CD4-positive, alpha-beta T cell (primary cell): ENCODE data around the gene GRID2. TPM values are rescaled to one million over a fixed set of nuclear protein-coding genes. Genes with fewer than 3 reads are reported as not detected.

Experiments
- ATAC-seq: fragments of 200-7000 bp; cut with Tn5 transposase; one replicate; pipeline ENCODE4 v1.10.0; 2022; ENCODE audit warnings: mild to moderate bottlenecking; ENCODE audit not compliant: poor library complexity
- CTCF ChIA-PET: fragments of 350-600 bp; sonication (Branson Sonifier 250); formaldehyde crosslinking; loops from one replicate; lab custom pipeline; 2021; ENCODE audit warnings: antibody characterized with exemption, inconsistent platforms; lab: Charles Lee
- POLR2A ChIA-PET: fragments of 350-600 bp; sonication (Branson Sonifier 250); formaldehyde crosslinking; loops from one replicate; lab custom pipeline; 2021; ENCODE audit warnings: antibody characterized with exemption, inconsistent platforms; lab: Charles Lee
- DNase-seq, 14 experiments: peaks; one replicate each; pipeline ENCODE4 v3.0.0-alpha.2; 2013 to 2020; ENCODE audit warnings: mixed read lengths in 2 of 14
- H3K27ac ChIP-seq, 2 donors: one replicate each; pipeline versions ENCODE4 v1.5.1 to v1.7.0; 2013; ENCODE audit warnings: low read length in 2 of 2, low read depth in 1 of 2, mild to moderate bottlenecking in 1 of 2
- H3K27me3 ChIP-seq, 2 experiments: 1 replicate in 1 of 2; 2 replicates in 1 of 2; pipeline versions ENCODE4 v1.6.1 to v1.7.0; 2013; ENCODE audit warnings: low read length in 2 of 2, control low read depth in 1 of 2, mild to moderate bottlenecking in 1 of 2, moderate library complexity in 1 of 2; ENCODE audit not compliant: insufficient read depth in 2 of 2, control insufficient read depth in 1 of 2
- H3K36me3 ChIP-seq: one replicate; pipeline ENCODE4 v1.6.1; 2013; ENCODE audit warnings: low read length, control low read depth; ENCODE audit not compliant: insufficient read depth
- H3K4me1 ChIP-seq: one replicate; pipeline ENCODE4 v1.6.1; 2013; ENCODE audit warnings: low read length, control low read depth; ENCODE audit not compliant: insufficient read depth
- H3K4me3 ChIP-seq: one replicate; pipeline ENCODE4 v1.5.1; 2013; ENCODE audit warnings: mild to moderate bottlenecking, low read length, moderate library complexity
- H3K9me3 ChIP-seq, 2 experiments: 1 replicate in 1 of 2; 2 replicates in 1 of 2; pipeline versions ENCODE4 v1.6.1 to v1.7.0; 2013; ENCODE audit warnings: low read length in 2 of 2, mild to moderate bottlenecking in 2 of 2, control low read depth in 1 of 2, moderate library complexity in 1 of 2; ENCODE audit not compliant: control insufficient read depth in 1 of 2, insufficient read depth in 1 of 2
- H3K27ac Mint-ChIP-seq: one replicate; pipeline ENCODE4 v1.8.0; 2020; ENCODE audit warnings: mixed read lengths
- H3K27me3 Mint-ChIP-seq: one replicate; pipeline ENCODE4 v1.8.0; 2021; ENCODE audit warnings: mixed read lengths
- H3K36me3 Mint-ChIP-seq: one replicate; pipeline ENCODE4 v1.8.0; 2021; ENCODE audit warnings: low read depth, mixed read lengths
- H3K4me1 Mint-ChIP-seq: one replicate; pipeline ENCODE4 v1.8.0; 2021; ENCODE audit warnings: low read depth, mixed read lengths
- H3K4me3 Mint-ChIP-seq: one replicate; pipeline ENCODE4 v1.8.0; 2020; ENCODE audit warnings: mild to moderate bottlenecking, mixed read lengths
- H3K9me3 Mint-ChIP-seq: one replicate; pipeline ENCODE4 v1.8.0; 2020; ENCODE audit warnings: mixed read lengths
- intact Hi-C, 2 experiments: fragments of 100-400 bp; cut with DNase I in 1 of 2; cut with micrococcal nuclease in 1 of 2; formaldehyde crosslinking; loops; one replicate each; pipeline versions ENCODE4 v1.15.1 to v1.9.0; 2023 to 2025; cut with DNase I, micrococcal nuclease
- total RNA-seq, 174 experiments: library from RNA in 2 of 174; stranded (reverse) in 2 of 174; gene quantifications; one replicate each; pipeline ENCODE4 v1.2.3 and lab custom pipeline; 2021 to 2026
- TF ChIP-seq, protein P1 (sequence below): fragments of 200-600 bp; IDR thresholded peaks from one replicate; pipeline ENCODE4 v1.8.0; 2022; ENCODE audit warnings: antibody characterized with exemption, mild to moderate bottlenecking

Gene GRID2
- total RNA-seq, 2 experiments from 2014 or later, result not detected

DNA sequence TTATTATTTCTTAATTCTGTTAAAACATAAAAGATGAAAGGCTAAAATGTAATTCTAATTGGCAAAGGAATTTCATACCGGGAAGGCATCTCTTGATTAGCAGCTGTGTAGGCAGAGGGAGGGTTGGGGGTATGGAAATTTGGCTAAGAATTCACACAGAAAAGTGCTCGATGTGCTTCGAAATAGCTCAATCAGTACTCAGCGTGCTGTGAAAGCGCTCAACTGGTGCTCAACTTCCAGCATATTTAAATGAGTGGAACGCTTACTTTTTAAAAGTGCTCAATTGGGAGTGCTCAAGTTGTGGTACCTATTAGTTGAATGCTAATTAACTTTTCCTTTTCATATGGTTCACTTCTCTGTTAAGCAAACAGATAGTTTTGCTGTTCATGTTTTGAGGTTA, 828.9 kb downstream of the GRID2 start:
- ATAC-seq, result no peak
- intact Hi-C loops, result no loop called here
- no peak overlapping the region for H3K27ac ChIP-seq
- no peak overlapping the region for H3K4me3 ChIP-seq
- H3K4me1 ChIP-seq, result no peaks in the 10 kb centered on the region
- Mint-ChIP-seq H3K4me1 (no peaks in the 10 kb centered on the region), H3K27me3 (no peaks in the 10 kb centered on the region), H3K27ac (no peak overlapping the region), H3K36me3 (no peaks in the 10 kb centered on the region), H3K9me3 (peaks cover 8% of the 10 kb centered on the region), H3K4me3 (no peak overlapping the region)
- H3K9me3 ChIP-seq, result no peaks in the 10 kb centered on the region
- CTCF ChIA-PET, result no interaction called here
- H3K27me3 ChIP-seq, result no peaks in the 10 kb centered on the region
- no peak for DNase-seq
- POLR2A ChIA-PET, result no interaction called here
- no peaks in the 10 kb centered on the region for H3K36me3 ChIP-seq
- TF ChIP-seq, protein P1, sequence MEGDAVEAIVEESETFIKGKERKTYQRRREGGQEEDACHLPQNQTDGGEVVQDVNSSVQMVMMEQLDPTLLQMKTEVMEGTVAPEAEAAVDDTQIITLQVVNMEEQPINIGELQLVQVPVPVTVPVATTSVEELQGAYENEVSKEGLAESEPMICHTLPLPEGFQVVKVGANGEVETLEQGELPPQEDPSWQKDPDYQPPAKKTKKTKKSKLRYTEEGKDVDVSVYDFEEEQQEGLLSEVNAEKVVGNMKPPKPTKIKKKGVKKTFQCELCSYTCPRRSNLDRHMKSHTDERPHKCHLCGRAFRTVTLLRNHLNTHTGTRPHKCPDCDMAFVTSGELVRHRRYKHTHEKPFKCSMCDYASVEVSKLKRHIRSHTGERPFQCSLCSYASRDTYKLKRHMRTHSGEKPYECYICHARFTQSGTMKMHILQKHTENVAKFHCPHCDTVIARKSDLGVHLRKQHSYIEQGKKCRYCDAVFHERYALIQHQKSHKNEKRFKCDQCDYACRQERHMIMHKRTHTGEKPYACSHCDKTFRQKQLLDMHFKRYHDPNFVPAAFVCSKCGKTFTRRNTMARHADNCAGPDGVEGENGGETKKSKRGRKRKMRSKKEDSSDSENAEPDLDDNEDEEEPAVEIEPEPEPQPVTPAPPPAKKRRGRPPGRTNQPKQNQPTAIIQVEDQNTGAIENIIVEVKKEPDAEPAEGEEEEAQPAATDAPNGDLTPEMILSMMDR, result no peak

DNA sequence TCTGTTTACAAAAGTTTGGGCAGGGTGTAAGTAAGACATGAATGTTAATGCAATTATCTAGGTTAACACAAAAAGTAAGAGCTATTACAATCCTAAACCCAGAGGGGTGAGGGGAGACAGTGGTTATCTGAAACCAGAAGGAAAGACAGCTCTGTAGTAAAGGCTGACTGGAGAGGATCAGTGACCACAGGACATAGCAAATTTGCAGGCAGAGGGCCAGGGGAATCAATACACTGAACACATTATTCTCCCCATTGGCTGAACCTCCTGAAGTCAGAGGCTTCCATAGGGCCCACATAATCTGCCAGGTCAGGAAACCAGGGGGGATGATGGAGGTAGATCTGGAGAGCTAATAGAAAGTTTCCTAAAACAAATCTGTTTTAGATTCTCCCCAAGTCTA, 835.4 kb downstream of the GRID2 start:
- Histone ChIP-seq H3K27me3 (no peaks in the 10 kb centered on the region), H3K27ac (no peak overlapping the region), H3K4me3 (no peak overlapping the region), H3K36me3 (no peaks in the 10 kb centered on the region), H3K9me3 (peaks cover 0 to 3% of the 10 kb centered on the region in 2 experiments), H3K4me1 (no peaks in the 10 kb centered on the region)
- H3K27ac Mint-ChIP-seq, result no peak overlapping the region
- no peak for DNase-seq
- TF ChIP-seq, protein P1, result no peak
- H3K36me3 Mint-ChIP-seq, result no peaks in the 10 kb centered on the region
- H3K4me1 Mint-ChIP-seq, result no peaks in the 10 kb centered on the region
- CTCF ChIA-PET, result no interaction called here
- no peaks in the 10 kb centered on the region for H3K27me3 Mint-ChIP-seq
- H3K4me3 Mint-ChIP-seq, result no peak overlapping the region
- peaks cover 3% of the 10 kb centered on the region for H3K9me3 Mint-ChIP-seq
- POLR2A ChIA-PET, result no interaction called here
- no peak for ATAC-seq
- intact Hi-C loops, result no loop called here

- POLR2A ChIA-PET, result no interaction called here
- H3K9me3 Mint-ChIP-seq, result peaks cover 3% of the 10 kb centered on the region
Observed at GRCh38 chr4:93143902-93144301, 840.1 kb downstream of the GRID2 start.

More at GRCh38 chr4:93143902-93144301, 840.1 kb downstream of the GRID2 start:
- no peak for ATAC-seq
- Histone ChIP-seq H3K9me3 (peaks cover 0 to 3% of the 10 kb centered on the region in 2 experiments), H3K4me3 (no peak overlapping the region), H3K27ac (no peak overlapping the region), H3K27me3 (no peaks in the 10 kb centered on the region), H3K36me3 (no peaks in the 10 kb centered on the region), H3K4me1 (no peaks in the 10 kb centered on the region)
- TF ChIP-seq, protein P1, result no peak
- CTCF ChIA-PET, result no interaction called here
- no peak overlapping the region for H3K27ac Mint-ChIP-seq
- DNase-seq, result no peak
- H3K36me3 Mint-ChIP-seq, result no peaks in the 10 kb centered on the region
- no peaks in the 10 kb centered on the region for H3K27me3 Mint-ChIP-seq
- H3K4me3 Mint-ChIP-seq, result no peak overlapping the region
- intact Hi-C loops, result no loop called here
- no peaks in the 10 kb centered on the region for H3K4me1 Mint-ChIP-seq
